Measurements from ENCODE around the gene SLC24A3.

SLC24A3 gene

GRCh38 chr20:19761841-19762240 is 549.4 kb downstream of the SLC24A3 start:
- no peak for DNase-seq

- DNase-seq, result no peak
Measured at GRCh38 chr20:19764207-19764606, 551.8 kb downstream of the SLC24A3 start.

- DNase-seq, result no peak
Measured at GRCh38 chr20:19765266-19765665, 552.8 kb downstream of the SLC24A3 start.

DNA sequence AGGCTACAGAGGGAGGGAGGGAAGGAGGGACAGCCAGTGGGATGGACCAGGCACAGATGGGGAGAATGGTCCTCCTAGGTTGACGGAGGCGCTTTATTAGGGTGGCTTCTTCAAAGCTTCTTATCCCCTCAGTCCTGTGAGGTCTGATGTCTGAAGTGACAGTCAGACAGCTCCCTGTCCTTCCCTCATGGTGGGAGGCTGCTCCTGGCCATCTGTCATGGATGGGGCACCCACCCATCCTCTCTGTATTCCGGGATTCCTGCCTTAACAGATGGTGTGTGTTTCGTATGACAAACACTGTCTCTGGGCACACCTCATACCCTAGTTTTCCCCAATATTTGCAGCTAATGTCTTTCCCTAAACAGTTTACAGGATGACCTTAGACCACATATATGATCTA is 553.5 kb downstream of the SLC24A3 start:
- no peak for DNase-seq

DNA sequence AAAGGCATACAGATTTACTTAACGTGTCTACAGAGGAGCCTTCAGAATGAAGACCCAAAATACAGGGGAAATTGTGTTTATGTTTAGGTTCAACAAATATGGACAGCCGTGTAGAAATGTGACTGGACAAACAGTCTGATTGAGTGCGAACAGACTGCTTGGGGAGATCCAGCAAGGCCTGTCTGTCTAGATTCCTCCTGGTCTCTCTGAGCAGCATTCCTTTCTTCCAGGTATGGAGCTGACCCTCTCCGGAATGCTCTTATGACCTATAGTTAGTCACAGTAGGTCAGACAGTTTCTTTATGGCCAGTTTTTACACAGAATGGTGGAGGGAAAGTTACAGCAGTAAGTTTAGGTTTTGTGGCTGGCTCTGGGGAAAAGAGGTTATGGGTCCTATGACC is 554.6 kb downstream of the SLC24A3 start:
- no peak for DNase-seq

GRCh38 chr20:19768325-19768842 is 555.9 kb downstream of the SLC24A3 start:
- DNase-seq, result no peak

DNA sequence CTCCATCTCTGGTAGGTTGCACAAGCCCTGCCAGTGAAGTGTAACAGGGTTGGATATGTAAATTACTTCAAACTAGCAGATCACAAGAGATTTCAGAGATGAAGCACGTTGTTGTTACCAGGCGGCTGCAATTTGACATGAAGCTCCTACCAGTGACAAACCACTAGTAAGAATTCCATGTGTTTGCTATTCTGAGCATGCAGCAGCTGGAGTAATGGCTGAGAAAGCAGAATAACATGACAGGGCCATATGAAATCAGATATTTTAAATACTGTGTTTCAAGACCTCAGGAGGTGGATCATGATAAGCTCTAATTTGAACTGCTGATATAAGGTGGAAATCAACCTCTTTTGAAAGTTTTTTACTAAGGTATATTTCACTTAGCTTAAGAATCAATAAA is 557.1 kb downstream of the SLC24A3 start:
- no peak for DNase-seq

- DNase-seq, result no peak
Measured at GRCh38 chr20:19770375-19770774, 557.9 kb downstream of the SLC24A3 start.

GRCh38 chr20:19771031-19771430 is 558.6 kb downstream of the SLC24A3 start:
- DNase-seq, result no peak
